OCI-LY3 (cell line): Measurements from ENCODE around the gene AHDC1.

Experiments used
- H2AFZ ChIP-seq: fragments of 200-600, 300-600 bp; shearing (Covaris generic); 2 replicates; pipeline ENCODE4 v1.6.0; 2014; ENCODE audit warnings: antibody characterized with exemption, low read depth, low read length
- H3K27ac ChIP-seq: fragments of 200-600, 300-600 bp; sonication (generic); 2 replicates; pipeline ENCODE4 v1.5.1; 2014; ENCODE audit warnings: mild to moderate bottlenecking, low read length, moderate library complexity, mixed read lengths
- H3K27me3 ChIP-seq: fragments of 200-600, 300-600 bp; sonication (generic); 2 replicates; pipeline ENCODE4 v1.6.1; 2014; ENCODE audit warnings: low read depth, low read length, mixed read lengths
- H3K36me3 ChIP-seq: fragments of 200-600, 300-600 bp; sonication (generic); replicated peaks from 2 replicates; pipeline ENCODE3; 2014; ENCODE audit warnings: low read depth, low read length, mixed read lengths
- H3K4me1 ChIP-seq: fragments of 300-600, 200-600 bp; sonication (generic); 2 replicates; pipeline ENCODE4 v1.6.1; 2014; ENCODE audit warnings: low read length, mixed read lengths
- H3K4me2 ChIP-seq: fragments of 200-600, 300-600 bp; sonication (generic); 2 replicates; pipeline ENCODE4 v1.6.1; 2014; ENCODE audit warnings: low read length, mixed read lengths
- H3K4me3 ChIP-seq: fragments of 300-600, 200-600 bp; sonication (generic); 2 replicates; pipeline ENCODE4 v1.5.1; 2014; ENCODE audit warnings: antibody characterized with exemption, mild to moderate bottlenecking, low read length, moderate library complexity
- H3K79me2 ChIP-seq: fragments of 300-600, 200-600 bp; shearing (Covaris generic); 2 replicates; pipeline ENCODE4 v1.6.1; 2014; ENCODE audit warnings: mild to moderate bottlenecking, low read length, mixed read lengths
- H3K9ac ChIP-seq: fragments of 300-600, 200-600 bp; shearing (Covaris generic); 2 replicates; pipeline ENCODE4 v1.6.0; 2014; ENCODE audit warnings: mild to moderate bottlenecking, low read length, moderate library complexity
- H3K9me3 ChIP-seq: fragments of 200-600, 300-600 bp; shearing (Covaris generic); 2 replicates; pipeline ENCODE4 v1.6.1; 2014; ENCODE audit warnings: low read length, mixed read lengths; ENCODE audit not compliant: insufficient read depth
- H4K20me1 ChIP-seq: fragments of 200-600, 300-600 bp; sonication (generic); 2 replicates; pipeline ENCODE4 v1.6.1; 2016; ENCODE audit warnings: low read length, mixed read lengths; ENCODE audit not compliant: insufficient read depth
- EZH2phosphoT487 ChIP-seq: fragments of 200-600 bp; shearing (Covaris generic); IDR thresholded peaks from 2 replicates; pipeline ENCODE4 v1.6.1; 2018; ENCODE audit warnings: antibody characterized with exemption, mixed run types, low read depth
- TF ChIP-seq, protein P1 (sequence below): fragments of 200-600, 300-600 bp; sonication (generic); IDR thresholded peaks from 2 replicates; pipeline ENCODE4 v1.5.1; 2014; ENCODE audit warnings: antibody characterized with exemption, low read length, low read depth

AHDC1 gene

DNA sequence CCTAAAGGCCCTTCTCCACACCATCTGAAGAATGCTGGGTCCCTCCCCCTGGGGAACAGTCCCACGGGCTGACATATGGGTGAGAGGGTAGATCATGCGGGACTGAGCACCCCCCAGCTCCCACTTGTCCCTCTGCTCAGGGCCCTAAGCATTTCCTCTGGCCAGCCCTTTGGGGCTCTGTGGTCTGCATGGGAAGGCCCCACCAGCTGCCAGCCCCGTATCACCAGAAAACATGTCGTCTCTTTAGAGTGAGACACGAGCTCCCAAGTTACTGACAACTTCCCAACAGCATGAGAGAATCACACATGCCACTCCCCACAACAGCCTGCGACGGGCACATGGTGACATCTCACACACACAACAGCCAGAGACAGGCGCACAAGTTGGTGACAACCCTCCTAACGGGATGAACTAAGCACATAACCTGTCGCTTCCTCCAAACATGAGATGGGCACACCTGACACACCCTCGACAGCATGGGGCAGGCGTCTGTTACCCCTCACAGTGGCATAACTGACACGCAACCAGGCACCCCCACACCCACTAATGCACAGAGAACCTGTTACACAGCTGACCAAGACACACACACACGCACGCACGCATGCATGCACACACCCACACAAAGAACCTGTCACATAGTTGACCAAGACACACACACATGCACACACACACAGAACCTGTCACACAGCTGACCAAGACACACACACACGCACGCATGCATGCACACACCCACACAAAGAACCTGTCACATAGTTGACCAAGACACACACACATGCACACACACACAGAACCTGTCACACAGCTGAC, 41.2 kb downstream of the AHDC1 start:
- TF ChIP-seq EZH2phosphoT487: no peak
- TF ChIP-seq, protein P1, sequence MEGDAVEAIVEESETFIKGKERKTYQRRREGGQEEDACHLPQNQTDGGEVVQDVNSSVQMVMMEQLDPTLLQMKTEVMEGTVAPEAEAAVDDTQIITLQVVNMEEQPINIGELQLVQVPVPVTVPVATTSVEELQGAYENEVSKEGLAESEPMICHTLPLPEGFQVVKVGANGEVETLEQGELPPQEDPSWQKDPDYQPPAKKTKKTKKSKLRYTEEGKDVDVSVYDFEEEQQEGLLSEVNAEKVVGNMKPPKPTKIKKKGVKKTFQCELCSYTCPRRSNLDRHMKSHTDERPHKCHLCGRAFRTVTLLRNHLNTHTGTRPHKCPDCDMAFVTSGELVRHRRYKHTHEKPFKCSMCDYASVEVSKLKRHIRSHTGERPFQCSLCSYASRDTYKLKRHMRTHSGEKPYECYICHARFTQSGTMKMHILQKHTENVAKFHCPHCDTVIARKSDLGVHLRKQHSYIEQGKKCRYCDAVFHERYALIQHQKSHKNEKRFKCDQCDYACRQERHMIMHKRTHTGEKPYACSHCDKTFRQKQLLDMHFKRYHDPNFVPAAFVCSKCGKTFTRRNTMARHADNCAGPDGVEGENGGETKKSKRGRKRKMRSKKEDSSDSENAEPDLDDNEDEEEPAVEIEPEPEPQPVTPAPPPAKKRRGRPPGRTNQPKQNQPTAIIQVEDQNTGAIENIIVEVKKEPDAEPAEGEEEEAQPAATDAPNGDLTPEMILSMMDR: no peak
- H4K20me1 ChIP-seq: no peaks in the 10 kb centered on the region
- H3K9me3 ChIP-seq: no peaks in the 10 kb centered on the region
- no peaks in the 10 kb centered on the region for H3K27me3 ChIP-seq
- H3K36me3 ChIP-seq: no peaks in the 10 kb centered on the region
- H3K4me2 ChIP-seq: no peak overlapping the region
- no peaks in the 10 kb centered on the region for H3K4me1 ChIP-seq
- no peaks in the 10 kb centered on the region for H3K79me2 ChIP-seq
- no peak overlapping the region for H2AFZ ChIP-seq
- no peak overlapping the region for H3K27ac ChIP-seq
- H3K9ac ChIP-seq: no peak overlapping the region
- no peak overlapping the region for H3K4me3 ChIP-seq

DNA sequence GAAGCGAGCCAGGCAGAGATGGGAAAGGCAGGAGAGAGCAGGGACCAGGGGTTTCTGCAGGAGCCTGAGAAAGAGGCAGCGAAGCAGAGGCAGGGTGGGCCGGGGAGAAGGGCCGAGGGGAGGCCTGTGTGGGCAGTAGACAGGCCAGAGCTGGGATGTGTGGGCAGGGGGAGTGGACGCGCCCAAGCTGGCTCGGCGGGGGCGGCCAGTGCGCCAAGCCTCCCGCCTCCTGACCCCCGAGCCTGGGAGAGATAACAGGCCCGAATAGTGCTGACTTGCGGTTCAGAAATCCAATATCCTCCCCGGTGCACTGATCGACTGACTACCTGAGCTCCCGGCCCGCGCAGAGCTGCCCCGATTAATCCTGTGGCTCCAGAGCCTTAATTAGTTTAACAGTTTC, 41.9 kb downstream of the AHDC1 start:
- Histone ChIP-seq H2AFZ (no peak overlapping the region), H3K27ac (no peak overlapping the region), H3K36me3 (no peaks in the 10 kb centered on the region), H4K20me1 (no peaks in the 10 kb centered on the region), H3K4me3 (no peak overlapping the region), H3K4me1 (no peaks in the 10 kb centered on the region), H3K9me3 (no peaks in the 10 kb centered on the region), H3K79me2 (no peaks in the 10 kb centered on the region), H3K9ac (no peak overlapping the region), H3K4me2 (no peak overlapping the region), H3K27me3 (no peaks in the 10 kb centered on the region)
- no peak for TF ChIP-seq EZH2phosphoT487
- TF ChIP-seq, protein P1: no peak

DNA sequence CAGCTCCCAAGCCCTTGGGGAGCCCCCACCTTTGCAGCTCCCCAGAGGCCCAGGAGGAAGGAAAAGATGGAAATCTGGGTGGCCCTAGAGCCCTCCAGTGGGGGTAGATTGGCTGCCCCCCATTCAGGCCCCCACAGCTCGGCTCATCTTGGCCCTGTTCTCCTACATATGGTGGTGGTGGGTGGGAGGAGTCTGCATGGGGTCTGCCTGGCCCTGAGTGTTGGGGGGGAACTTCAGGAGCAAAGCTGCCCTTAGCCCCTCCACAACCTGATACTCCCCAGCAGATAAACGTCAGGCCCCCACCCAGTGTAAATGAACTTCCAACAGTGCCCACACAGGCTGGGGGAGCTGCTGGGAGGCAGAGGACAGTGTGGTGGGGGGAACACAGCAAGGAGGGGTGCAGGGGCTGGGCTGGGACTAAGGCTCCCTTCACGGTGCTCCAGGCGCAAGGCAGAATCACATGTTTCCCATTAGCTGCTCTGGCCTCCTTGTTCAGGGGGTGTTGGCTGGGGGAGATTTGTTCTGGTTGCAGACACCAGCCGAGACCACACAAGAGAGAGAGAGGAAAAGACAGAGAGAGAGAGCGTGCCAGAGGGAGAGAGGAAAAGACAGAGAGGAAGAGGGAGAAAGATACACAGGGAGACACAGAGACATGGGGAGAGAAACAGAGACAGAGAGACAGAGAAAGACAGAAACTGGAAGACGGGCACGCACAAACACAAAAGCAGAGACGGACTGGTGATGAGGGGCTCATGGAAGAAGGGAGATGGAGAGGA, 42.6 kb downstream of the AHDC1 start:
- no peak overlapping the region for H3K9ac ChIP-seq
- H3K4me1 ChIP-seq: peaks cover 4% of the 10 kb centered on the region
- no peaks in the 10 kb centered on the region for H3K27me3 ChIP-seq
- no peak overlapping the region for H3K4me2 ChIP-seq
- TF ChIP-seq EZH2phosphoT487: no peak
- no peak overlapping the region for H2AFZ ChIP-seq
- no peaks in the 10 kb centered on the region for H3K36me3 ChIP-seq
- H3K9me3 ChIP-seq: no peaks in the 10 kb centered on the region
- H3K4me3 ChIP-seq: no peak overlapping the region
- no peaks in the 10 kb centered on the region for H4K20me1 ChIP-seq
- no peaks in the 10 kb centered on the region for H3K79me2 ChIP-seq
- H3K27ac ChIP-seq: no peak overlapping the region

DNA sequence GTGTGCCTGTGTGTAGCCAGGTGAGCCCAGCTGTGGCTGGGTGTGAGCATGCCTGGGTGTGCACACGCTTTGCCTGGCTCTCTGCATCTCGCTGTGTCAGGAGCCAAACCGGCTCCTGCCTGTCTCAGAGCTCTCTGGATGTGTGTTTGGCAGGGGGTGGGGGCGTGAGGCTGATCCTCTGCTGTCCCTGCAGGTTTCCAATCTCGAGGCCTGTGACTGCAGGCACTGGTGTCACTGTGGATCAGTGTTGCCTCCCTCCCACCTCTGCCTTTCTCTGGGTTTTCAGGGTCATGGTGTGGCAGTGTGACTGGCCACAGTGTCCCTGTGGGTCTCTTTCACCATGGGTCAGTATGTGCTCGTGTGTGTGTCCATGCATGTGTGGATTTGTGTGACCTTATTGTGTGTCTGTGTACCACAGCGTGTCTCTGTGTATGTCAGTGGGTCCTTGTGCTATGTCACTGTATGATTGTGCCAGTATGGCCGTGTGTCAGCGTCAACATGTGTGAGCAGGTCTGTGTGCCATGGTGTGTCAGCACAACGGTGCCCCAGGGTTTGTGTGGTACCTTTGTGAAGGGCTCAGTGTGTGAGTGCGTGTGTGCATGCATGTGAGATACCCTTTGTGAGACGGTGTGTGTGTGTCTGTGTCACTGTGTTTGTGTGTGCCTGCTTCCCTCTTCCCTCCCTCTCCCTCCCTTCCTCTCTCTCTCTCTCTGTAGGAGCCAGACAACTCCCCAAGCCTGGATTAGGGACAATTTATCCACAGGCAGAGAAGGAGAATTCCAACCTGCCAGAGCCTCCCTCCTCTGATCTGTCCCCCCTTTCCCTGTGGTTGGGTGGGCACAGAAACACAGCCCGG, 43.4 kb downstream of the AHDC1 start:
- no peak overlapping the region for H3K27ac ChIP-seq
- H4K20me1 ChIP-seq: no peaks in the 10 kb centered on the region
- H3K9me3 ChIP-seq: no peaks in the 10 kb centered on the region
- H2AFZ ChIP-seq: no peak overlapping the region
- TF ChIP-seq, protein P1: no peak
- no peak for TF ChIP-seq EZH2phosphoT487
- no peaks in the 10 kb centered on the region for H3K79me2 ChIP-seq
- H3K4me1 ChIP-seq: peaks cover 12% of the 10 kb centered on the region
- H3K36me3 ChIP-seq: no peaks in the 10 kb centered on the region
- no peak overlapping the region for H3K4me2 ChIP-seq
- no peak overlapping the region for H3K9ac ChIP-seq
- H3K4me3 ChIP-seq: no peak overlapping the region
- H3K27me3 ChIP-seq: no peaks in the 10 kb centered on the region
